ENCODE results near the gene MRPS6.

Gene MRPS6

GRCh38 chr21:34181431-34182039, 108.2 kb downstream of the MRPS6 start:
- no peaks in the 10 kb centered on the region for H3K79me2 ChIP-seq (ENCODE audit: insufficient read depth, low read length)
- no peaks in the 10 kb centered on the region for H4K20me1 ChIP-seq (ENCODE audit: insufficient read depth, low read length)
- no peak overlapping the region for H3K27ac ChIP-seq (ENCODE audit: low read length)
- no peak overlapping the region for H3K9ac ChIP-seq (ENCODE audit: low read depth, low read length)
- H3K27me3 ChIP-seq (ENCODE audit: insufficient read depth, low read length, poor library complexity) = no peaks in the 10 kb centered on the region
- no peak overlapping the region for H3K4me2 ChIP-seq (ENCODE audit: insufficient read depth, low read length)
- TF ChIP-seq CTCF (IDR thresholded peaks at IDR 0.05; ENCODE audit: borderline replicate concordance, extremely low read depth, low read length, poor library complexity, severe bottlenecking) (no peak), EZH2 (IDR thresholded peaks at IDR 0.05; ENCODE audit: borderline replicate concordance, low read depth, low read length, severe bottlenecking) (no peak)
- no peaks in the 10 kb centered on the region for H3K36me3 ChIP-seq (ENCODE audit: insufficient read depth, low read length)
- H3K4me1 ChIP-seq (ENCODE audit: insufficient read depth, low read length) = no peaks in the 10 kb centered on the region
- no peak for ATAC-seq (ENCODE audit: insufficient read depth, low read depth)
- no peak for DNase-seq
- no peak overlapping the region for H3K4me3 ChIP-seq (ENCODE audit: low read depth in 1 of 2, low read length in 2 of 2)
- no peak overlapping the region for H2AFZ ChIP-seq (ENCODE audit: low read depth, low read length)
- H3K9me3 ChIP-seq (ENCODE audit: insufficient read depth, low read length, severe bottlenecking) = no peaks in the 10 kb centered on the region

GRCh38 chr21:34182436-34182835, 109.1 kb downstream of the MRPS6 start:
- H3K27ac ChIP-seq (ENCODE audit: low read length) = no peak overlapping the region
- no peak overlapping the region for H3K9ac ChIP-seq (ENCODE audit: low read depth, low read length)
- H2AFZ ChIP-seq (ENCODE audit: low read depth, low read length) = no peak overlapping the region
- H3K27me3 ChIP-seq (ENCODE audit: insufficient read depth, low read length, poor library complexity) = no peaks in the 10 kb centered on the region
- H4K20me1 ChIP-seq (ENCODE audit: insufficient read depth, low read length) = no peaks in the 10 kb centered on the region
- no peak for DNase-seq
- H3K36me3 ChIP-seq (ENCODE audit: insufficient read depth, low read length) = no peaks in the 10 kb centered on the region
- no peaks in the 10 kb centered on the region for H3K4me1 ChIP-seq (ENCODE audit: insufficient read depth, low read length)
- no peak overlapping the region for H3K4me3 ChIP-seq (ENCODE audit: low read depth in 1 of 2, low read length in 2 of 2)
- no peak for ATAC-seq (ENCODE audit: insufficient read depth, low read depth)
- no peak overlapping the region for H3K4me2 ChIP-seq (ENCODE audit: insufficient read depth, low read length)
- no peaks in the 10 kb centered on the region for H3K9me3 ChIP-seq (ENCODE audit: insufficient read depth, low read length, severe bottlenecking)
- H3K79me2 ChIP-seq (ENCODE audit: insufficient read depth, low read length) = no peaks in the 10 kb centered on the region
- TF ChIP-seq CTCF (IDR thresholded peaks at IDR 0.05; ENCODE audit: borderline replicate concordance, extremely low read depth, low read length, poor library complexity, severe bottlenecking) (no peak), EZH2 (IDR thresholded peaks at IDR 0.05; ENCODE audit: borderline replicate concordance, low read depth, low read length, severe bottlenecking) (no peak)

- no peak overlapping the region for H3K27ac ChIP-seq (ENCODE audit: low read length)
- H4K20me1 ChIP-seq (ENCODE audit: insufficient read depth, low read length) = no peaks in the 10 kb centered on the region
- H3K4me2 ChIP-seq (ENCODE audit: insufficient read depth, low read length) = no peak overlapping the region
- ATAC-seq (ENCODE audit: insufficient read depth, low read depth) (no peak), DNase-seq (no peak)
- TF ChIP-seq EZH2 (IDR thresholded peaks at IDR 0.05; ENCODE audit: borderline replicate concordance, low read depth, low read length, severe bottlenecking) = no peak
- TF ChIP-seq CTCF (IDR thresholded peaks at IDR 0.05; ENCODE audit: borderline replicate concordance, extremely low read depth, low read length, poor library complexity, severe bottlenecking) = no peak
- no peak overlapping the region for H3K9ac ChIP-seq (ENCODE audit: low read depth, low read length)
- H2AFZ ChIP-seq (ENCODE audit: low read depth, low read length) = no peak overlapping the region
- H3K36me3 ChIP-seq (ENCODE audit: insufficient read depth, low read length) = no peaks in the 10 kb centered on the region
- no peak overlapping the region for H3K4me3 ChIP-seq (ENCODE audit: low read depth in 1 of 2, low read length in 2 of 2)
- no peaks in the 10 kb centered on the region for H3K79me2 ChIP-seq (ENCODE audit: insufficient read depth, low read length)
- no peaks in the 10 kb centered on the region for H3K9me3 ChIP-seq (ENCODE audit: insufficient read depth, low read length, severe bottlenecking)
- H3K27me3 ChIP-seq (ENCODE audit: insufficient read depth, low read length, poor library complexity) = no peaks in the 10 kb centered on the region
- no peaks in the 10 kb centered on the region for H3K4me1 ChIP-seq (ENCODE audit: insufficient read depth, low read length)
Measured at GRCh38 chr21:34183331-34183928, 110.1 kb downstream of the MRPS6 start.
